HG03097 (cell line): ENCODE results near the gene PRELP.
"Not testable (repeated sequence)": the region's sequence is repeated elsewhere in the genome, so short reads cannot be mapped to it uniquely, and the experiment has no call there.

Experiments
- ATAC-seq: cut with Tn5 transposase; IDR thresholded peaks from one replicate; pipeline ENCODE4 v1.9.1; 2021; ENCODE audit not compliant: unreplicated experiment, low FRiP score

PRELP gene

DNA sequence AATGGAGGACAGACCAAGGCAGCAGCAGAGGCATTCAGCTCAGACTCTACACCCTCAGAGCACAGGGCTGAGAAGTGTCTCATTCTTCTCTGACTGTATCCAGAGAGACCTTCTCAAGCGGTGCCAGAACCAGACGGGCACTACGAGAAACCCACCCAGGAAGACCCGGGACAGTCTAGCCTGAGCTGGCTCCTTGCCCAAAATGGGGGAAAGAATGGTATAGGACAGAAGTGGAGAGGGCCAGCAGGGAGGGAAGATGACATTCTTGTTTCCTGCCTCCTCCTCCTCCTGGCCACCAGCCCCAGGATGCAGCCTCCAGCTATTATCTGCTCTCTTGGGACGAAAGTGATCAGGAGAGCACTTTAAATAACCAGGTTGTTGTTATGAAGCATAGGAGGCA, 22.6 kb upstream of the PRELP start:
- ATAC-seq = no peak

DNA sequence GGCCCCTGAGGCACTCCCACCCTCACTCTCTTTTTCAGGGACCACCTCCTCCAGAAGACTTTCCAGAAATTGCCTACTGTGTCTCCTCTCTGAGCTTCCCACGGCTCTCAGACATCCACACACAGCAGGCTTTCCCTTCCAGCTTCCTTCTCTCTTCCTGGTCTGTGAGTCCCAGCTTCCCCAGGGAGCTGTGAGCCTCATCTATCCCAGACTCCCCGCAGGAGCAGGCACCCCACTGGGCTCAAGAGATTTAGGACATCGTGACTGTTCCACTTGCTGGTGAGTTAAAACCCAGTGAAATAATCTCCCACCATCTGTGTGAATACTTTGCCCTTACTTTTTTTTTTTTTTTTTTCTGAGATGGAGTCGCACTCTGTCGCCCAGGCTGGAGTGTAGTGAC, 22.0 kb upstream of the PRELP start:
- no peak for ATAC-seq

DNA sequence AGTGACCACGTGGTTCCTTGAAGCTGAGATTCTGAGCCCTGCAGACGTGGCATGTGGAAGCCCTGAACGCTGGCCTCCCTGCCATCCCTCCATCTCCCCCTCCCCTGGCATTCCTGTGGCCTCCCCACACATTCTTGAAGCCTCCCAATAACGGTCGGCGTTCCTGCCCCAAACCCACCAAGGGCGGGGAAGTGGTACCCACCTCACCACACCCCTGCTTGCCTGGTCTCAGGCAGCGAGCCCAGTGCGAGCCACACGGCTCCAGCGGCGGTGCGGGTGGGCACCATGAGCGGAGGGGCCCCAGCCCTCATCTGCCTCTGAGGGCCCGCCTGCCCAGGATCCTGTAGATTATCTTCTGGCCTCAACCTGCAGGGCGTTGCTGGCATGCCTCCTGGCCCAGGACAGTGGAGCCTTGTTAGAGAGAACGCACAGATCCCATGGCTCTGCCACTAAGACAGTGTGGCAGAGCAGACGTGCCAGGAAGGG, 20.6 kb upstream of the PRELP start:
- ATAC-seq = no peak

DNA sequence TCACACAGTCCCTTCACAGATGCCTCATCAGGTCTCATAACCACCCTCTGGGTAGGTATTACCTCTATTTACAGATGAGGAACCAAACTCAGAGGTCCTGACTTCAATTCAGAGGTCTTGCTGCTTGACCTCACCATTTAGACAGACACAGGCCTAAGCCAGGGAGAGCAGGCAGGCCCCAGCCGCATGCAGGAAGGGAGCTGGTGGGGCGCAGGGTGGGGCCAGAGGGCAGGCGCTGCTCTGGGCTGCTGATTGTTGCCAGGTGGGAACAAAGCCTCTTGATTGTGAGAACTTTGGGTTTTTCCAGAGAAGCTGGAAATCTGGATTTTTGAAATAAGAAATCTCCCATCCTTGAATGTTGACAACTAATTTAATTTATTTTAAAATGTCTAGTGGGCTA, 19.9 kb upstream of the PRELP start:
- no peak for ATAC-seq

DNA sequence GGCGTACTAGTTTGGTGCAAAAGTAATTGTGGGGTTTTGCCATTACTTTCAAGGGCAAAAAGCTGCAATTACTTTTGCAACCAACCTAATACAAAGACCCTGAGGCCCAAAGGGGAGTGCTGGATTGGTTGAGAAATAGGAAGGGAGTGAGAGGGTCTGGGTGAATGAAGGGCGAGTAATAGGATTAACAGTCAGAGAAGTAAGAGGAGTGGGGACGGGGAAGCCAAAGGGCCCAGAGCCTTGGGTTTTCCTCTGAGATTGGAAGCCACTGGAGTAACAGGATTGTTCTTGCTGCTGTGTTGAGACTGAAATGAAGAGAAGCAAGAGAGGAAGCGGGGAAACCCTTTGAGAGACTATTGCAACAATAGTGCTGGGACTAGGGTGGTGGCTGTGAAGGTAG, 19.0 kb upstream of the PRELP start:
- no peak for ATAC-seq

DNA sequence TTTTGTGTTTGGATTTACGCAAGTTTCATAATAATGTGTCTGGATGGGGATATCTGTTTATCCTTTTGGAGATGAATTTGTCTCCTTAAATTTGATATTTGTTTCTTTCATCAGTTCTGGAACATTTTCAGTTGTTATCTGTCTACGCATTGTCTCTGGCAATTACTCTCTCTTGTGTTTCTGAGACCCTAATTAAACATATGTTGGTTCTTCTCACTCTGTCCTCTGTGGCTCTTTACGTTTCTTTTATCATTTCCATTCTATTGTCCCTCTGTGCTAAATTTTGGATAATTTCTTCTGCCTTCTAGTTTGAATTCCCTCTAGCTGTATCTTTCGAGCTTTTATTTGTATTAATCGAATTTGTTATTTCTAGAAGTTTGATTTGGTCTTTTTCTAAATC, 17.5 kb upstream of the PRELP start:
- ATAC-seq = no peak

DNA sequence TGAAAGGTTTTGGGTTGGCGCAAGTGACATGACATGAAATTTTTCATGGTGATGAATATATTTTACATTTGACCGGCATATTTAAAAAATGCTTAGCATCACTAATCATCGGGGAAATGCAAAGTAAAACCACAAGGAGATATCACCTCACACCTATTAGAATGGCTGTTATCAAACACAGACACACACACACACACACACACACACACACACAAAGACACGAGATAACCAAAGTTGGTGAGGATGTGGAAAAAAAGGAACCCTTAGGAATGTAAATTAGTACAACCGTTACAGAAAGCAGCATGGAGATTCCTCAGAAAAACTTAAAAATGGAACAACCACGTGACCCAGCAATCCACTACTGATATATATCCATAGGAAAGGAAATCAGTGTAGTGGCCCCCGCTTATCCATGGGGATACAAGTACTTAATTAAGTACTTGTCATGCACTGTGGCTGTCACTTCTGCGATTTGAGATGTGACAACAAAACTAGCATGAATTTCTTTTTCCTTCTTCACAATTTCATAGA, 15.9 kb upstream of the PRELP start:
- ATAC-seq = no peak

DNA sequence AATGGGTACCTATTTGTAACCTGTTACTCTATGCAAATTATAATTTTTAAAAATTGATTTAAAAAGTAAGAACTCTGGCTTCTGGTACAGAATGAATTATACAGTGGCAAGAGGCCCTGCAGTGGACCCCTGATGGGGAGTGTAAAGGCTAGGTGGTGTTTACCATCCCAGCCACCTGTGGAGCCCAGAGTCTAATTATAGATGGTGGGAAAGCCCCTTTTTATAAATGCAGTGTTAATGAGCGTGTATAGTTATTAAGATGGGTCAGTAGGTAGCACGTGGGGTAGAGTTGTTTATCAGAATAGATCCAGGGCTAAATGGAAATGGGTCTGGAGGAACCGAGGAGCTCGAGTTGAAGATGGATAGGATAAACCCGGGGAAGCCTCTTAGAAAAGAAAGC, 13.9 kb upstream of the PRELP start:
- ATAC-seq = no peak

DNA sequence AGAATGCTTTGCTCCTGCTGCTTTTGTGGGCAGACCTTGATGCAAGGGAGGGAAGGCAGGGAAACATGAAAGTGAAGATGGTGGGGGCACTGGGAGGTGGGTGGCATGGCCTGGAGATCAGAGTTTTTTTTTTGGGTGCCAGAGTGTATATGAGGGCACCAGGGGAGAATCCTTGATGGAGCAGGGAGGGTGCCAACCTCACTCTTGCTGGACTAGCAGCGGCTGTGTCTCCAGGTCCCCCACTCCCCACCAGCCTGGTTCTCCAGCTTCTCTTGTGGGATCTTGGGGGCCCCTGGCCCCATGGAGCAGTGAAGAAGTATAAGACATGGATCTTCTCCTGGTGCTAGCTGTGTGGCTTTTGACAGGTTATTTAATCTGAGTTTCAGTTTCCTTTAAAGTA, 13.5 kb upstream of the PRELP start:
- ATAC-seq = no peak

DNA sequence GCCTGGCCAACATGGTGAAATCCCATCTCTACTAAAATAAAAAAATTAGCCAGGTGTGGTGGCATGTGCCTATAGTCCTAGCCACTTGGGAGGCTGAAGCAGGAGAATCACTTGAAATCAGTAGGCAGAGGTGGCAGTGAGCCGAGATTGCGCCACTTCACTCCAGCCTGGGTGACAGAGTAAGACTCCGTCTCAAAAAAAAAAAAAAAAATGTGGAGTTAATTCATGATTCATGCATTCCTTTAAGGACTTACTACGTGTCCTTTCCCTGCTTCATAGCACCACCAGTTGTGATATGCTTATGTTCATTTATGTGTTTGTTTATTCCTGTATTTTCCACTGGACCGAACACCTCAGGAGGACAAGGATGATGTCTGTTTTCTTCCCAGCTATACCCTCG, 12.7 kb upstream of the PRELP start:
- ATAC-seq = no peak

DNA sequence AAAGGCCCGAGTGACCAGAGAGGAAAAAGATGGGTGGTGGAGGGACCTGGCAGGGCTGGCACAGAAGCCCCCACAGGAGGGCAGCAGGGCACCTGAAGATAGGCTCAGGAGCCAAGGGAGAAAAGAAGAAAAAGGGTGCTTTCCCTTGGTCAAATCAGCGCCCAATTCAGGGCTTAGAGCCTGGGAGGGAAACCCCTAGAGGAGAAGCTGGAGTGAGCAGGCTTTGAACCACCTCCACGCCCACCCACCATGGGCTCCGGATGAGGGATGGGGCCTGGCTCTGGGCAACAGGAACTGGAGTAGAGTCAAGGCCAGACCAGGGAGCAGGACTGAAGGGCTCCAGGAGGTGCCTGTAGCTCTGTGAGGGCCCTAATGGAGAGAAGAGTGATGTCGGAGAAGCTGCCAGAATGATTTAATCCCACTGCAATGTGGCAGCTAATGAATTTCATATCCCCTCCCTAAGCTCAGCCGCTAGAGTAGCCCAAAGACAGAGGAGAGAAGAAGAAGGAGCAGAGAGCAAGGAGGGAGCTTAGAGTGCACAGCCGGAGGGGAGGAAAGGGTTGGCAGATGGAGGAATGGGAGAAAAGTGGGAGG, 12.0 kb upstream of the PRELP start:
- ATAC-seq = no peak

DNA sequence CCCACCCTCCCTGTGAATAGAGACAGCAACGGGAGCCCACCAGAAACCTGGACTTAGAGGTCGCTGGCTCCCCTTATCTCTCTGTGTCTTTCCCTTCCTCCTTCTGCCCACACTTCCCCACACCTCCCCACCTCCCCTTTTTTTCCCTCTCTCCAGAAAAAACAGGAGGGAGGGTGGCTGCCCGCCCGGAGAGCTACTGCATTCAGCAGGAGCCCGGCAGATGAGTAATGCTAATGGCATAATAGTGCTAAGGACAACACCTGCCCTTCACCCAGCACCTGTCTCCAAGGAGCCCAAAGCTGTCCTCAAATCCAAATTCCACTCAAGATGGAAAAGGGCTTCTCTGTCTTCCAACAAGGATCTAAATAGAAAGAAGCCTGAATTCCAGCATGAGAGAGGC, 11.4 kb upstream of the PRELP start:
- no peak for ATAC-seq

DNA sequence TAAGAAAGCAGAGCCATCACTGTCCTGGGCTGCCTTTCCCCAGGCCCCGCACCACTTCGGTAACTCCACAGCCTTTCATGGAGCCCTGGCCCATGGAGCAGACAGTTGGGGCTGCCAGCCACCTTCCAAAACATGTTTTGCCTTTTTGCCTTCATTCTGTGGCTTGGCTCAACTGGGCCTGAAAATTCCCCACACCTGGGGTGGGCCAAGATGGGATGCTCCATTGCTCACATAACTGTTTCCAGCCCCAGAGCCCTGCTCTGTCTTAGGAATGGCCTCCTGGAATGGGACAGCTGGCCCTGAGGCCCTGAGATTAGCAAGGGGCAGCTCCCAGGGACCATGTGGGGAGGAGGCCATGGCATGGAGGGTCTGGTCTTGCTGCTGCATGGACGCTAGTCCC, 10.9 kb upstream of the PRELP start:
- no peak for ATAC-seq

DNA sequence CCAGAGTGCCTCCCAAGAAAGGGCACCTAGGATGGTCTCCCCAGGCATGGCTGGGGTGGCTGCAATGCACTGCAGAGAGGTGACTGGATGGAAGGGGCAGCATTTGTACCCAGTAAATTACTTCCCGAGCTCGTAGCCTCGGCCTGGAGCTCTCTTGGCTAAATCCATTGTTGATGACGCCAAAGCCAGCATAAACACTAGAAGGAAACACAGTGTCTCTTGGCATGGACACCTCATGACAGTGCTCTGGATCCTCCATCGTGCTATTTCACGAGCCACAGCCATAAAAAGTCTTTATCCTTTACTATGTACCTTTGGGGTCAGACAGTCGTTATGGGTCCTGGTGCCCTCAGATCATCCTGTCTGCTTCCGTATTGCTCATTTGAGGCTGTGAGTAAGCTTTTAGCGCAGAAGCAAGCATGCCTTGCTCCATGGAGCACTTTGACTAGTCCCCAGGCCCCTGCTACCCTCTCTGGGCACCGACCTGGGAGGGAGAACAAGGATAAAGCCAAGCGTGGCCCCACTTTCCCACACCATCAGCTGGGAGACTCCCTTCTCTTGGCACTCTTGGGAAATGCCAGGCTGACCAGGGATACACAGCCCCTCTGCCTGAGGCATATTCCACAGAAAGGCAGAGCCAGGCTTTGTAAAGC, 10.3 kb upstream of the PRELP start:
- ATAC-seq = no peak

DNA sequence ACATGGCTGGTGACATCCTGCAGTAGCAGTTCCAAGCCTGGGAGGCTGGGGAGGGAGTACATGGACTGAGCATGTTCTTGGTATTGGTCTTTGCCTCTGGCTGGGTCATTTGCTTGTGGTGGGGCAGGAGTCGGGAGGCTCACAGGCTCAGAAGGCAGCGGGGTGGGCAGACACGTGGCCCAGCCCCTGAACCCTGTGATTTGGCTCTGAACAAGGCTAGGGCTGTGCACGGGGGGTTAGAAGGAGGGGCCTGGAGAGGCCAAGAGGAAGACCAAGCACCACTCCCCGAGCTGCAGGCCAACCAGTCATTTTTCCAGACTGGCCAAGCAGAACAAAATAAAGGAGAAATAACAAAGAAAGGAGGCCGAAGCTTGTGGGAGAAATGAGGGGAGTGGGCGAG, 9.7 kb upstream of the PRELP start:
- no peak for ATAC-seq

DNA sequence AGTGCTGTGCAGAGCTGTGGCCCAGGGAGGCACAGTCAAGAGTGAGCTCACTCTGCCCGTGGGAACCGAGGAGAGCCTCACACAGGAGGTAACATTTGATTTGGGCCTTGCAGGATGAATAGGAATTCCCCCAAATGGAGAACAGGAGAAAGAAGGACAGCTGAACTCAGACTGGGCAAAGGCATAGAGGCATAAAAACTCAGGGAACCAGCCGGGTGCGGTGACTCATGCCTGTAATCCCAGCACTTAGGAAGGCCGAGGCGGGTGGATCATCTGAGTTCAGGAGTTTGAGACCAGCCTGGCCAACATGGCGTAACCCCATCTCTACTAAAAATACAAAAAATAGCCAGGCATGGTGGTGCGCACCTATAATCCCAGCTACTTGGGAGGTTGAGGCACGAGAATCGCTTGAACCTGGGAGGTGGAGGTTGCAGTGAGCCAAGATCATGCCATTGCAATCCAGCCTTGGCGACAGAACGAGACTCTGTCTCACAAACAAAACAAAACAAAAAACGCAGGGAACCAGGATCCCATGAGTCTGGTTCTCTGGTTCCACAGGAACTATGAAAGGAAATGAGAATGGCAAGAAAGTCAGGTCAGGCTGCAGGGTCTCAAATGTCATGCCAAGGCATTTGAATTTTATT, 8.6 kb upstream of the PRELP start:
- not testable (repeated sequence) for ATAC-seq

DNA sequence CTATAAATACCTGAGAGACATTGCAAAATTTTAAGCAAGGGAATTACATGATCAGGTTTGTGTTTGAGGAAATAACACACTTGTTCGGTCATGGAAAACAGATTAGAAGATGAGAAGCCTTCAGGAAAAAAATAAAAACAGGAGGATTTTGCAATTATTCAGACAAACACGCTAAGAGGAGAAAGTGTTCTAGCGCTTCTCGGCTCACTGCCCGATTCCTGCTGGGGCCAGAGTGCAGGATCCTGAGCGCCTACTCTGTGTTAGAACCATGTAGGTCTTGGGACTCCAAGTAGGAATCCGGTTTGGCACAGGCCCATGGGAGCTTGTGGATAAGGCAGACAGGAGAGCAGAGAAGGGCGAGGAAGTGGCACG, 8.1 kb upstream of the PRELP start:
- ATAC-seq = no peak

DNA sequence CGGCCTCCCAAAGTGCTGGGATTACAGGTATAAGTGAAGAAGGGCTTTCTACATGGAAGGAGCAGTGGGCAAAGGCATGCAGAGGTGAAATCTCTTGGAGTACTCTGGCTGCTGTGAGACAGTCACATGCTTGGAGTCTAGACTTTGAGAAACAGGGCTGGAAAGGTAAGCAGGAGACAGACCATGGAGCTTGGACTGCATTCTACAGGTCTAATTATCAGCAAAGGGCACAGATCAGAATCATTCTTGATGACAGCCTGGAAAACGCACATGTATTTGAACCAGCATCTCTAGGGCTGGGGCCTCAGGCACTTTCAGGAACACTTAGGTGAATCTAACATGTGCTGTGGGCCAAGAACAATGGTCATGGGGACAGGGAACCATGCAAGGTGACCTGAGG, 7.3 kb upstream of the PRELP start:
- ATAC-seq = no peak

DNA sequence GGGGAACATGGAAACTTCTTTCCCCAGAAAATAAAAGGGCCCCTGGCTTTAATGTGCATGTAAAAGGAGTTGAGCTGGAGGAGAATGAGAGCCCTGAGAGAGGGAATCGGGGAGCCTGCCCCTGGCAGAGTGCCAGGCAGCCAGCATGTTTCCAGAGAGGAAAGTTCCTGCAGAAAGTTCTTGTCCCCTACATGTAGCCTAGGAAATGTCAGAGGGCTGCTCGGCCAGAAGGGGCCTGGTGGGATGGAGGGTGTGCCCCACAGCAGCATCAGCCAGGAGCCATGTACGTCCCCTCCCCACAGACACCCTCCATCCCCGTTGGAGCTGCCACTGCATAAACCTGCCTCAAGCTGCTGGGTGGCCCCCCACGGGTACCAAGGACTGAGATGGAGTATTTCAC, 5.4 kb upstream of the PRELP start:
- no peak for ATAC-seq

DNA sequence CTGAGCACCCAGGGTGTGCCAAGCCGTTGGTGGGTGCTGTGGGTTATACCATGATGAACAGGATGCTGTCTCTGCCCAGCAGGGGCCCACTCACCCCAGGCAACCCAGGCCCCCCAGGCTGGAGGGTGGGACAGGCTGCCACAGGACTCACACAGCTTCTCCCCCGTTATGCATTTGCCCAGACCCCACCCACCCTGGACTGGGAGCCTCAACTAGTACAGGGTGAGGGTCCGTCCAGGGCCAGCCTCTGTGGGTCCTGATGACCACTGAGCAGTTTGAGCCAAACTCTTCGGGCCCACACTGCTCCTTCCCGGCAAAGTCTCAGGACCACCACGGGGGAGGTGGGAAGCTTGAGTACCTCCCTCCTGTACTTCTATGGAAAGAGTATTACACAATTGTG, 3.8 kb upstream of the PRELP start:
- no peak for ATAC-seq

DNA sequence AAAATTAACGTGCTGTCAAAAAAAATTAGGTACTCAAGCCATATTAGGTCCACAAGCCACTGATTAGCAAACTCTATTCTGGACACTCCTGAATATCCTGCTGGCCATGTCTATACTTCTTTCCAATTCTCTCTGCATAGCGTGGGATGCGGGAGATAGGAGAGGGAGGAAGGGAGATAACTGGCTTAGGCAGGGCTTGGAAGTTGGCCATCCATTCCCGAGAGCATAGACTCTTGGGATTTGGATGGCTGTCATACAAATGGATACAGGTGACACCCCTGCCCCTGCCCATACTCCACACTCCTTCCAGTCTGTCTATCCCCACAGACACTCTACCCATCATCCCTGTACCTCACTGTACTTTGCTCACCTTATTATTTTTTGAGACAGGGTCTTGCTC, 2.3 kb upstream of the PRELP start:
- no peak for ATAC-seq

DNA sequence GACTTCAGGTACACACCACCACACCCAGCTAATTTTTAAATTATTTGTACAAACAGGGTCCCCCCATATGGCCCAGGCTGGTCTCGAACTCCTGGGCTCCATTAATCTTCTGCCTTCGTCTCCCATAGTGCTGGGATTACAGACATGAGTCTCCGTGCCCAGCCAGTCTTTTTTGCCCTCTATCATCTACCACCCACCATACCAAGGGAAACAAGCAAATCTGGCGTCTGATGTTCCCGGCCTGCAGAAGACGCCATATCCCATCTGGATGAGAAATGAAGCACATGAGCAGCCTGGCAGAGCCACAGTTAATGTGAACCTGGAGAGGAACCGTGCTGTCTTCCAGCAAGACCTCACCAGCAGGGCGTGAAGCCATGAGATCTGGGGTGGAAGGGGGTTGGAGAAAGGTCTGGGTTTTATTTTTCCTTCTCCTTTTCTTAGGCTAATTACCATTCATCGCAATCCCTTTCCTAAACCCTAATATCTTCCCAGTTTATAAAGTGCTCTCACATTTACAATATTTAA, 1.8 kb upstream of the PRELP start:
- ATAC-seq = no peak
